Thyroid gland (tissue), 4 donors: Measurements from ENCODE around the gene CHST9. TPM values are rescaled to one million over a fixed set of nuclear protein-coding genes. Genes with fewer than 3 reads are reported as not detected.

Source experiments
- DNase-seq, 2 donors: peaks; one replicate each; pipeline ENCODE4 v3.0.0-alpha.2; 2019
- H3K27ac ChIP-seq, 3 donors: fragments of 200-600 bp; sonication (generic); 1 replicate in 2 of 3; 2 replicates in 1 of 3; pipeline ENCODE4 v1.5.1; 2016 to 2019; ENCODE audit warnings: mild to moderate bottlenecking in 1 of 3, moderate library complexity in 1 of 3
- H3K27me3 ChIP-seq: fragments of 200-600 bp; sonication (generic); one replicate; pipeline ENCODE4 v1.5.1; 2019
- H3K36me3 ChIP-seq, 2 donors: fragments of 200-600 bp; sonication (generic); one replicate each; pipeline ENCODE4 v1.5.1; 2016 to 2019
- H3K4me1 ChIP-seq, 2 donors: fragments of 200-600 bp; sonication (generic); one replicate each; pipeline ENCODE4 v1.5.1; 2017 to 2019
- H3K4me3 ChIP-seq, 3 donors: fragments of 200-600 bp; sonication (generic); replicated peaks in 1 of 3; 1 replicate in 2 of 3; 2 replicates in 1 of 3; pipeline ENCODE4 v1.5.1; 2016; ENCODE audit warnings: mild to moderate bottlenecking in 1 of 3
- H3K9me3 ChIP-seq: fragments of 200-600 bp; sonication (generic); one replicate; pipeline ENCODE4 v1.5.1; 2017
- POLR2A ChIP-seq, 2 donors: fragments of 450-650 bp; IDR thresholded peaks; one replicate each; pipeline ENCODE4 v1.6.1; 2017; ENCODE audit warnings: antibody characterized with exemption in 2 of 2, mild to moderate bottlenecking in 2 of 2, moderate library complexity in 1 of 2
- WGBS, 2 donors: methylation state at CpG; one replicate each; pipeline ENCODE4 v1.1.5; 2017; 5-methylcytosine and 5-hydroxymethylcytosine counted together
- intact Hi-C: fragments of 100-400 bp; cut with DNase I; formaldehyde crosslinking; loops from one replicate; pipeline ENCODE4 v1.15.1; 2023
- total RNA-seq, 4 donors: library from RNA; depleted of rRNA; stranded (reverse); fragments of >200 nt; gene quantifications; one replicate each; pipeline ENCODE4 v1.2.3, GENCODE V29; 2016
- TF ChIP-seq, protein P1 (sequence below), 6 experiments: fragments of 200-600 bp in 3 of 6; fragments of 450-650 bp in 3 of 6; sonication (generic) in 3 of 6; IDR thresholded peaks; one replicate each; pipeline ENCODE4 v1.5.1; 2016 to 2019; ENCODE audit warnings: antibody characterized with exemption in 6 of 6, mild to moderate bottlenecking in 2 of 6, inconsistent platforms in 1 of 6, moderate library complexity in 1 of 6

Gene CHST9
- total RNA-seq, 4 donors from 2014 or later: under 0.01 to 0.13 (median 0.05) TPM; not detected in 1

DNA sequence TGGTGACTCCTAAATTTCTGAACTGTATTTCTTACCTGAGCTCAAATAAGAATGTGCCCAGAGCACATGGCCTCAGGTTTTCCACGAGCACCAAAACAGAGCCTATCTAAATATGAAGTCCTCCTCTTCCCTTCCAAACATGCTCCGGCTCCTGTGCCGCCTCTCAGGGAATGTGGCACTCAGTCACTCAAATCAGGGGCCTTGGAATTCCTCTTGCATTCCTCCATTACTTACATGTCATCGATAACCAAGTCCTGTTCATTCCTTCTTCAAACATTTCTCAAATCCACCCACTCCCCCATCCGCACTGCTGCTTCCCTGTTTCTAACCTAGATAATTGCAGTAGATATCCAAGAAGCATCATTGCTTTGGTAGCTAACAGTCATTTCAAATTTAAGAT, 151.4 kb downstream of the CHST9 start:
- no peaks in the 10 kb centered on the region for H3K9me3 ChIP-seq
- no peak for DNase-seq
- no peak overlapping the region for H3K27ac ChIP-seq
- WGBS, 2 donors: 59 to 64% methylated on average over 5 of the region's 5 CpGs
- H3K4me3 ChIP-seq: no peak overlapping the region
- no peaks in the 10 kb centered on the region for H3K4me1 ChIP-seq
- H3K27me3 ChIP-seq: no peaks in the 10 kb centered on the region
- intact Hi-C loops: no loop called here
- no peak for TF ChIP-seq POLR2A (IDR thresholded peaks at IDR 0.05)
- TF ChIP-seq, protein P1, sequence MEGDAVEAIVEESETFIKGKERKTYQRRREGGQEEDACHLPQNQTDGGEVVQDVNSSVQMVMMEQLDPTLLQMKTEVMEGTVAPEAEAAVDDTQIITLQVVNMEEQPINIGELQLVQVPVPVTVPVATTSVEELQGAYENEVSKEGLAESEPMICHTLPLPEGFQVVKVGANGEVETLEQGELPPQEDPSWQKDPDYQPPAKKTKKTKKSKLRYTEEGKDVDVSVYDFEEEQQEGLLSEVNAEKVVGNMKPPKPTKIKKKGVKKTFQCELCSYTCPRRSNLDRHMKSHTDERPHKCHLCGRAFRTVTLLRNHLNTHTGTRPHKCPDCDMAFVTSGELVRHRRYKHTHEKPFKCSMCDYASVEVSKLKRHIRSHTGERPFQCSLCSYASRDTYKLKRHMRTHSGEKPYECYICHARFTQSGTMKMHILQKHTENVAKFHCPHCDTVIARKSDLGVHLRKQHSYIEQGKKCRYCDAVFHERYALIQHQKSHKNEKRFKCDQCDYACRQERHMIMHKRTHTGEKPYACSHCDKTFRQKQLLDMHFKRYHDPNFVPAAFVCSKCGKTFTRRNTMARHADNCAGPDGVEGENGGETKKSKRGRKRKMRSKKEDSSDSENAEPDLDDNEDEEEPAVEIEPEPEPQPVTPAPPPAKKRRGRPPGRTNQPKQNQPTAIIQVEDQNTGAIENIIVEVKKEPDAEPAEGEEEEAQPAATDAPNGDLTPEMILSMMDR (IDR thresholded peaks at IDR 0.05): no peak
- H3K36me3 ChIP-seq: no peaks in the 10 kb centered on the region

DNA sequence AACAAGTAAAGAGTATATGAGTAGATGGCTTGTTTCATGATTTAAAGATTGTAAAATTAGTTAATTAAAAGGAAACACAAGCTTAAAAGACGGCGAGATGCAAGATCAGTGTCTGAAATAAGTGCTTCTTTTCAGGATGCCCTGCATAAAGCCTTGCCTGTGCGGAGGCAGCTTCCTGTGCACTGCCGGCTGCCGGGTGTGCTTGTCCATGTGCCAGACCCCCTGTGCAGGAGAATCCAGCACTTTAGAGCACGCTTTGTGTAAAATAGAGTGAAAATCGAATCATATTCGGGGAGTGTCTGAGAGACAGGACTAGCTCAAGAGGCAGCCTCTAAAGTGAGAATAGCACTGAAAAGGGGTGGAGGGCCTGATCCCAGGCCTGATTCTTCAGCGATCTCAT, 154.7 kb downstream of the CHST9 start:
- Histone ChIP-seq H3K9me3 (no peaks in the 10 kb centered on the region), H3K27ac (no peak overlapping the region), H3K36me3 (no peaks in the 10 kb centered on the region), H3K4me3 (no peak overlapping the region), H3K27me3 (no peaks in the 10 kb centered on the region), H3K4me1 (no peaks in the 10 kb centered on the region)
- intact Hi-C loops: no loop called here
- no peak for DNase-seq
- WGBS, 2 donors: 81 to 84% methylated on average over 9 of the region's 9 CpGs
- TF ChIP-seq POLR2A (IDR thresholded peaks at IDR 0.05): no peak
- TF ChIP-seq, protein P1 (IDR thresholded peaks at IDR 0.05): no peak

DNA sequence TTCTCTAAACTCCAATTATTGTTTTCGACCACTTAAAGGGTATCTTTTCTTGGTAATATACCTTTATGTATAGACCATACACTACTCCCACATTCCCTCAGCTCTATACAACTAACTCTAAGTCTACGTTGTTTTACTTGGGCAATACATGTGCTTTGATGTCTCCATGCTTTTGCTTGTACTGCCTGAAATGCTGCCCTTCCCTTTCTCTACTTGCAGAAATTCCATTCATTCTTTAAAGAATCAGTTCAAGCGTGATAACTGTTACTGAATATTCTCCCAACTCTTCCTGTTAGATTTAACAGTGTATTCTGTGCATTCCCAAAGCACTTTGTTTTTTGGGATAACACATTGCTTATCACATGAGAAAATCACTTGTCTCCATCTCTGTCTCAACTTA, 162.6 kb downstream of the CHST9 start:
- 42% methylated on average over 3 of the region's 3 CpGs for WGBS, 2 donors
- Histone ChIP-seq H3K36me3 (no peaks in the 10 kb centered on the region), H3K27me3 (no peaks in the 10 kb centered on the region), H3K4me3 (no peak overlapping the region), H3K27ac (no peak overlapping the region), H3K4me1 (no peaks in the 10 kb centered on the region), H3K9me3 (no peaks in the 10 kb centered on the region)
- no peak for TF ChIP-seq POLR2A (IDR thresholded peaks at IDR 0.05)
- TF ChIP-seq, protein P1 (IDR thresholded peaks at IDR 0.05): no peak
- no peak for DNase-seq
- intact Hi-C loops: no loop called here

DNA sequence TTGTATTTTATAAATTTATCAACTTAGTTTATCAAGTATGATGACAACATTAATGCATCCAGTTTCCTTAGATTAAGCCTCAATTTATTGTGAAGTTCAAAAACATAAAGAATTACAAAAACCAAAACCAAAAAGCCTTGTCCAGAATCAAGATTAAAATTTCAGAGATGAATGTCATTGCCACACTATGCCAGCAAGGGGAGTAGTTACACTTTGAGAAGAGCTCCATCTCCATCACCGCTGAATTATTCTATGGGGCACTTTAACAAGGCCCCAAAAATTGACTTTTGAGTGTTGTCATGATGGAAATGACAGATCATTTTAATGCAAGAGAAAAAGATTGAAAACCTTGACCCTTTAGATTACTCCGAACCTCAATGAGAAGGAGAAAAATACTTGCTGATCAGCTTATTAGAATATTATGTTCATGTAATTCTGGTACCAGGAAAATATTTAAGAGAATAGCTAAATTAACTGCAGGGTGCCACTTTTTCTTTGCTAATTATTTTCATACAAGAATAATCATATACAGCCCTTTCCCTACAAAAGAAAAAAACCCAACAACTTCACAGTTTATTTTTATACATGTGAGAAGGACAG, 167.1 kb downstream of the CHST9 start:
- Histone ChIP-seq H3K27me3 (no peaks in the 10 kb centered on the region), H3K4me3 (no peak overlapping the region), H3K36me3 (no peaks in the 10 kb centered on the region), H3K27ac (no peak overlapping the region), H3K4me1 (no peaks in the 10 kb centered on the region), H3K9me3 (no peaks in the 10 kb centered on the region)
- DNase-seq: no peak
- no peak for TF ChIP-seq POLR2A (IDR thresholded peaks at IDR 0.05)
- TF ChIP-seq, protein P1 (IDR thresholded peaks at IDR 0.05): peak in 1 of 6 experiments; percentile 37
- intact Hi-C loops: no loop called here
- 62 to 68% methylated on average over 2 of the region's 2 CpGs for WGBS, 2 donors

DNA sequence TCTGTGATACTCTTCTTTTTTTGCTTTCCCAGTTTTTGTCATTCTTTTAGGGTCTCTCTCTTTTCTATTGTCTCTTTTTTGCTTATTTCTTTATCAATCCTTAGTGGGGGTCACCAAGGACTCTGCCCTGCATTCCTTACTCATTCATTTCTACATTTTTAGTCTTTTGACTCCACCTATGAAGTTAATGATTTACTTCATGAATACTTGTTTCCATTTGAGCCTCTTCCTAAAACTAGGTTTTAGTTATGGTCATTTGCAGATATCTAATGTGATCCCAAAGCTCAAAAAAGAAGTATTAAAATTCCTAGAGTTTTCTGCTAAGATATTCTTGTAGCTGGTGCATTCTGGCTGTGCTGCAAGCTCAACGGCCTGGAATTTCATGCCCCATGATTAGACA, 170.3 kb downstream of the CHST9 start:
- intact Hi-C loops: no loop called here
- Histone ChIP-seq H3K4me1 (no peaks in the 10 kb centered on the region), H3K27me3 (no peaks in the 10 kb centered on the region), H3K9me3 (no peaks in the 10 kb centered on the region), H3K36me3 (no peaks in the 10 kb centered on the region), H3K4me3 (no peak overlapping the region), H3K27ac (no peak overlapping the region)
- DNase-seq: no peak
- TF ChIP-seq, protein P1 (IDR thresholded peaks at IDR 0.05): no peak
- WGBS, 2 donors: 73 to 84% methylated on average over 1 of the region's 1 CpG
